Measurements from ENCODE around the gene SHANK3.

Gene SHANK3

DNA sequence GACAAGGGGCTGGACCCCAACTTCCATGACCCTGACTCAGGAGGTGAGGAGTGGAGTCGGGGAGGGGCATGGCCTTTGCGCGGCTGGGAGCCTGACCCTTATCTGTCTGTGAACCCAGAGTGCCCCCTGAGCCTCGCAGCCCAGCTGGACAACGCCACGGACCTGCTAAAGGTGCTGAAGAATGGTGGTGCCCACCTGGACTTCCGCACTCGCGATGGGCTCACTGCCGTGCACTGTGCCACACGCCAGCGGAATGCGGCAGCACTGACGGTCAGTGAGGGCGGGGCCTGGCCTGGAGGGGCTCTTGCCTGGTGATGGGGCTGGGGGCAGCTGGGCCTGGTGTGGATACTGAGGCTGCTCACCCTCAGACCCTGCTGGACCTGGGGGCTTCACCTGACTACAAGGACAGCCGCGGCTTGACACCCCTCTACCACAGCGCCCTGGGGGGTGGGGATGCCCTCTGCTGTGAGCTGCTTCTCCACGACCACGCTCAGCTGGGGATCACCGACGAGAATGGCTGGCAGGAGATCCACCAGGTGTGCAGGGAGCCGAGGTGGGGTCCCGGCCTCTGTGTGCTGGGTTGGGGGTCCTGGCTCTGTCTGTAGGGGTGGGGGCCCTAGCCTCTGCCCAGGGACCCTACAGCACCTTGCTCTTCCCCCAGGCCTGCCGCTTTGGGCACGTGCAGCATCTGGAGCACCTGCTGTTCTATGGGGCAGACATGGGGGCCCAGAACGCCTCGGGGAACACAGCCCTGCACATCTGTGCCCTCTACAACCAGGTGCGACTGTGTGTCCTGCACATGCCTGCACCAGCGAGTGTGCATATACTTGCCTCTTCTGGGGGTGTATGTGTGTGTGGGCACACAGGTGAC lies 6.3 kb downstream of the SHANK3 start:
- DNase-seq: no peak

DNA sequence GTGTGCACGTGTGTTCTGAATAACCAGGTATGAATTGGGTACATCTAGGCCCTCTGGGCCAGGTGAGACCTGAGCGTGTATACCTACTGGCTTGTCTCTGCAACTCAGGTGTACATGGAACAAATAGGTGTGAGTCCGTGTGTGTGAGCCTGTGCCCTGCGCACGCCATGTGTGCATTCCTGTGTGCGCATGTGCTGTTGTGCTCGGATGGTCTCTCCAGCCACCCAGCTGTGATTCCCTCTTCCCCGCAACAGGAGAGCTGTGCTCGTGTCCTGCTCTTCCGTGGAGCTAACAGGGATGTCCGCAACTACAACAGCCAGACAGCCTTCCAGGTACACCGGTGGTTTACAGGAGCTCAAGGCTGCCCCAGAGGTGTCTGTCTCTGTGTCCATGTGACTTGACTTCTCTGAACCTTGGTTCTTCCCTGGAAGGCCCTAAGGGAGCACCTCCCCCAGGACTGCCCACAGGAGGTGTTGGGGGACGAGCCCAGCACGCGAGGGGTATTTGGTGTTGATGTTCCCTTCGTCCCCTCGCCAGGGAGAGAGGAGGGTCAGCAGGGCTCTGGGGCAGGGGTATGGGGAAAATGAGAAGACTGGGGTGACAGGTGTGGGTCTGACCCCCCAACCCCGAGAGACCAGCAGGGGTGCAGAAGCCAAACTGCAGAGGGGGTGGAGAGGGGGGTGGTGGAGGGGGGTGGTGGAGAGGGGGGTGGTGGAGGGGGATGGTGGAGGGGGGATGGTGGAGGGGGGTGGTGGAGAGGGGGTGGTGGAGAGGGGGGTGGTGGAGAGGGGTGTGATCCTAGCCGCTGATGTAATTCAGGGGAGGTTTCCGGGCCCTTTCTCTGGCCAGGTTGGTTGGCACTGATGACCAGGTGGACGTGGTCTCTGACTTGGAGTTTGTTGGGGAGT lies 10.7 kb downstream of the SHANK3 start:
- DNase-seq: no peak

DNA sequence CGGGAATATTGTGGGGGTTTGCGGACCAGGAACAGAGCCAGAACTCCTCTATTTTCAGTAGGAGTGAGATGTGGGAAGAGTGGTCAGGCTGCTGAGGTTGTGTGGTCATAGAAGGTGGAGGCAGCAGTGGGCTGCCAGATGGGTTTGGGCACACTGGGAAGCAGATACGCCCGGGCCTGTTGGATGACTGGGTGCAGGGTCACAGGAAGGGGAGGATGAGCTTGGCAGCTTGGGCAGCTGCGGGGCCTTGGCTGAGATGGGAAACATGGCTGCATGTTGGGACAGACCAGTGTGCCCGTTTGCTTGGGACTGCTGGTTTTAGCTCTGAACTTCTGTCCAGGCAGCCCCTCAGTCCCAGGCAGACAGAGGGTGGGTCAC lies 11.4 kb downstream of the SHANK3 start:
- DNase-seq: no peak

- DNase-seq: no peak
Observed at GRCh38 chr22:50684501-50684900, 11.9 kb downstream of the SHANK3 start.

- no peak for DNase-seq
Observed at GRCh38 chr22:50684986-50685385, 12.4 kb downstream of the SHANK3 start.

DNA sequence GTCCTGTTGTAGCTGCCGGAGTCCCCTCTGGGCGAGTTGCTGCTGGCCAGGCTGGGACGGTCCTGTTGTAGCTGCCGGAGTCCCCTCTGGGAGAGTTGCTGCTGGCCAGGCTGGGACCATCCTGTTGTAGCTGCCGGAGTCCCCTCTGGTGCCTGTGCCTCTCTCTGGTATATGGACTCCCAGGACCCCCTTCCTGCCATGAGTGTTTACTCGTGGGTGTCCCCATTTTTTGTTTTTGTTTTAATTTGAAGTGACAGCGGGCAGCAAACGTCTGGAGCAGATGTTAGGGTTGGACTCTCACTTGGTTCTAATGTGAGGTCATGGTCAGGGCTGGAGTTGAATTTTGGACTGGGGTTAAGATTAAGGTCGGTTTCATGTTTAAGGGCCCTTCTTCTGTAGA lies 14.2 kb downstream of the SHANK3 start:
- DNase-seq: no peak

GRCh38 chr22:50687829-50688228 lies 15.2 kb downstream of the SHANK3 start:
- DNase-seq: no peak

GRCh38 chr22:50688448-50688847 lies 15.8 kb downstream of the SHANK3 start:
- DNase-seq: no peak

DNA sequence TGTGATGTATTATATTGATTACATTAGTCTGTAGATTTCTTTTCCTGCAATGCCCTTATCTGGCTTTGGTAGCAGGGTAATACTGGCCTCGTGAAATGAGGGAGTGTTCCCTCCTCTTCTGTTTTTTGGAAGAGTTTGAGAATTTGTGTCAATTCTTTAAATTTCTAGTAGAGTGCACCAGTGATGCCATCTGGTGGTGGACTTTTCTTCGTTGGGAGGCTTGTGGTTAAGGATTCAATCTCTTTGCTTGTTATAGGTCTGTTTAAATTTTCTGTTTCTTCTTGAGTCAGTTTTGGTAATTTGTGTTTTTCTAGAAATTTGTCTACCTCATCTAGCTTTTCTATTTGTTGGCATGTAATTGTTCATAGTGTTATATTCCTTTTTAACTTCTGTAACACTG lies 18.9 kb downstream of the SHANK3 start:
- DNase-seq: no peak

DNA sequence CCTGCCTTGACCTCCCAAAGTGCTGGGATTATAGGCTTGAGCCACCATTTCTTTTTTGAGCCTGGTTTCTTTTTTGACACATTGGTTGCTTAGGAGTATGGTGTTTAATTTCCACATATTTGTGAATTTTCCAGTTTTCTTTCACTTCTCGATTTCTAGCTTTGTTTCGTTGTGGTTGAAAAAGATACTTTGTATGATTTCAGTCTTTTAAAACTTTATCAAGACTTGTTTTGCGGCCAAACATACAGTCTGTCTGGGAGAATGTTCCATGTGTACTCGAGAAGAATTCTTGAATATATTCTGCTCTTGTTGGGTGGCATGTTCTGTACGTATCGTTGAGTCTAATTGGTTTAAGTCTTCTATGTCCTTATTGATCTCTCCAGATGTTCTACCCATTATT lies 20.8 kb downstream of the SHANK3 start:
- no peak for DNase-seq

DNA sequence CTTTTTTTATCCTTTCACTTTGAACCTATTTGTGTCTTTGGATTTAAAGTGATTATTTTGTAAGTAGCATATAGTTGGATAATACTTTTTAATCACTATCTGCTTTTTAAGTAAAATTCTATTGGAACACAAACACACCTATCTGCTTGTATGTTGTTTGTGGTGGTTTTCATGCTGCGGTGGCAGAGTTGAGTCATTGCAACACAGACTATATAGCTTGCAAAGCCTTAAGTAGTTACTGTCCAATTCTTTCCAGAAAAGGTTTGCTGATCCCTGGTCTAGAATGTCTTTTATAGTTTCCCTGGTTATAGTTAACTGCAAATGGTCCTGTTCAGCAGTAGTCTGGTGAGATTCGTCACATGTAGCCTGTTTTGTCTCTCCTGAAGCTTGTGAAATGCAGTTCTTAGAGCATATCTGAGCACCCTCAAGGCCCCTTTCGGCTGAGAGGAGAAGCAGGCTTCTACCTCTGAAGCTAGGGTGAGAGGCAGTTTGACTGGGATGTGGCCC lies 21.5 kb downstream of the SHANK3 start:
- no peak for DNase-seq

DNA sequence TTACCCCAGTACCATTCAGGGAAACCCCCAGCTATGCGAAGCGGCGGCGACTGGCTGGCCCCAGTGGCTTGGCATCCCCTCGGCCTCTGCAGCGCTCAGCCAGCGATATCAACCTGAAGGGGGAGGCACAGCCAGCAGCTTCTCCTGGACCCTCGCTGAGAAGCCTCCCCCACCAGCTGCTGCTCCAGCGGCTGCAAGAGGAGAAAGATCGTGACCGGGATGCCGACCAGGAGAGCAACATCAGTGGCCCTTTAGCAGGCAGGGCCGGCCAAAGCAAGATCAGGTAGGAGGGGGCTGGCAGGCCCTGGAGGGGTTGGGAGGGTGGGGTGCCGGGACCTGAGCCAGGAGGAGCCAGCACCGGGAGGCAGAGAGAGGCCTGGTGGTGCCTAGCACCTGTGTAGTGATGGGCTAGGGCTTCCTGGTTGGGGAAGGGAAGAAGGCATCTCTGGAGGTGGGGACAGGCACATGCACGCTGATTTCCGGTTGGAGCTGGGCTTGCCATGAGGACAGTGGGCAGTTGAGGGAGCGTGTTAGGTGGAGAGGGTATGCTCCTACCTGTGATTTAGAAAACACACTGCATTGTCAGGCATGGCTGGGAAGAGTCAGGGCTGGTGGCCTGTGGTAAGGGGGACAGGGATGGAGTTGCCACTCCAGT lies 22.3 kb downstream of the SHANK3 start:
- DNase-seq: no peak

GRCh38 chr22:50695421-50696250 lies 23.0 kb downstream of the SHANK3 start:
- no peak for DNase-seq

DNA sequence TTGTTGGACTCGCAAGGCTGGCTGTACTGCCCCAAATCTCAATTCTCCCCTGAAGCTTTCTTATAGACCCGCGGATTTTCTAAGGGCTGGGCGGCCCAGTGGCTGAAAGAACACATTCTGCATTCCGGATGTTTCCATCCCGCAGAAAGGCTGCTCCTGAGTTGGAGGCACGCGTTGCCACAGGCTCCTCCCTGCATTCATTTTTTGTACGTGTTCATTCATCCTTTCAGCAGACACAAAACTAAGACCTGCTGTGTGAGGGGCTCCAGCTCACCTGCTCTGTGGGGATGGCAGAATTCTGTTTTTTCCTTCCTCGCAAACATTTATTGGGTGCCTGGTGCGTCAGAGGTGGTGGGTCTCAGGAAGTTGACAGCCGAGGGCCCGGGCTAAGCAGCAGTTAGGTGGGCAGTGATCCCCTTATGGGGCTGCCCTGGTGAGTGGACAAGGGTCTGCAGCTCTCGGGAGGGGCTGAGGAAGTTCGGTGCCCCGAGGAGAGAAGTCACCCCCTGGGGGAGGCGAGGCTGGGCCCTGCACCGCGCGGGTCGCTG lies 23.7 kb downstream of the SHANK3 start:
- no peak for DNase-seq

DNA sequence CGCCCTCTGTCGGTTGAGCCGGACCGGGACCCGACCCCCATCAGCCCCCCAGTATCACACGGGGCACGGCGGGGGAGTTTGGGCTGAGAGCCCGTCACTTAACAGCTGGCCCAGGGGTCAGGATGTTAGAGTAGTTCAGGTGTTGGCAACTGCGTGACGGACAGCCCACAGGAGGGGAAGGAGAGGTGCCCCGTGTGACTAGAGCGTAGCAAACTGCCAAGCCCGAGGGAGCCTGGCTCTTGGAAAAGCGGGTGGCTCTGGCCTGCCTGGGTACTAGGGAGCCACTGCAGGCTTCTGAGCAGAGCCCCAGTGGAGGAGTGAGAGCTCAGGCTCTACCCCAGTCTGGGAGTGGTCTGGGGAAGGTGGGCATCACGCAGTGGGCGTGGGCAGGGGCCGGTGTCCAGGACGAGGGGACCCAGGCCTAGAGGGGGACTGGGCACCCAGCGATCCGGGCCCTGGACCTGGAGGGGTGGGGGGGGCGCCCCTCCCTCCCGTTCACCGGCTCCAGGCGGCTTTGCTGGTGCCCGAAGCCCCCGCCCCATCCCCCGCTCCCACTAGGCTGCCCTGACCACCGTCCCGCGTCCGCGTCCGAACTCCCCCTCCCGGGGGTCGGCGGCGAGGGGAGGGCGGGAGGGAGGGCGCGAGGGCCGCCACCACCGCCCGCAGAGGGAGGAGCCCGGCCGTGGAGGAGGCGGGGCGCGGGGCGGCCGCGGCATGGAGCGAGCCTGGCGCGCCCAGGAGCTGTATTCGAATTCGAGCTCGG lies 24.4 kb downstream of the SHANK3 start:
- no peak for DNase-seq

DNA sequence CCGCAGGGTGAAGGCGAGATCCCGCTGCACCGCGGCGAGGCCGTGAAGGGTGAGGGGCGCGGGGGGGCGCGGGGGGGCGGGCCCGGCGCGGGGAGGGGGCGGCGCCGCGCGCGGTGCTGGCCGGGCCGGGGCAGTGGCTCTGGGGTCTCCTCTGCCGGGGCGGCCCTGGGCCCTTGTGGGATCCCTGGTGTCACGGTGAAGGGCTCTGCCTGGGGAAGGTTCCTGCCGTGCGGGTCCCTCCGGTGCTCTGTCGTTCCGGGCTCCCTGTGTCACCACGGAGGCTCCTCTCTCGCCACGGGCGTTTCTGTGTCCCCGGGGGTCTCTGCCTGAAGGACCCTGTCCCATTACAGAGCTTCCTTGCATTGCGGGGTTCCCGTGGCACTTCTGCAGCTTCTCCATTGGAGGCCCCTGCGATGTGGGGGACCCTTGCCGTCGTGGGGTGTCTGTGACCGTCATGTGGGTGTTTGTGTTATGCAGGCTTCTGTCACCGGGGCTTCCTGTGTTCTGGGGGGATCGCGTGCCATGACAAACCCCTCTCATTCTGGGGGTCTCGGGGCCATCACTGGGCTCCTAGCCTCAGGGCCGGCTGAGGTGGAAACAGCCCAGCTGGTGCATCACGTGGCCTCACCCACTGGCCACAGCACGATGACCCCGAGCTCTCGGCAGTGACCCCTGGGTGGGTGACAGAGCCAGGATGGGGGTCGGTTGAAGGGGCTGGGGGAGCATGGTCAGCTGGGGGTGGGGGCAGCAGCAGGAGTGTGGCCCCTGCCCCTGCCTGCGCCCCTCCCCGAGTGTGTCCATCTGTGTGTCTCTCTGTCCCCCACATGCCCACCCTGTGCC lies 25.3 kb downstream of the SHANK3 start:
- DNase-seq: no peak

GRCh38 chr22:50698546-50698945 lies 25.9 kb downstream of the SHANK3 start:
- DNase-seq: no peak

DNA sequence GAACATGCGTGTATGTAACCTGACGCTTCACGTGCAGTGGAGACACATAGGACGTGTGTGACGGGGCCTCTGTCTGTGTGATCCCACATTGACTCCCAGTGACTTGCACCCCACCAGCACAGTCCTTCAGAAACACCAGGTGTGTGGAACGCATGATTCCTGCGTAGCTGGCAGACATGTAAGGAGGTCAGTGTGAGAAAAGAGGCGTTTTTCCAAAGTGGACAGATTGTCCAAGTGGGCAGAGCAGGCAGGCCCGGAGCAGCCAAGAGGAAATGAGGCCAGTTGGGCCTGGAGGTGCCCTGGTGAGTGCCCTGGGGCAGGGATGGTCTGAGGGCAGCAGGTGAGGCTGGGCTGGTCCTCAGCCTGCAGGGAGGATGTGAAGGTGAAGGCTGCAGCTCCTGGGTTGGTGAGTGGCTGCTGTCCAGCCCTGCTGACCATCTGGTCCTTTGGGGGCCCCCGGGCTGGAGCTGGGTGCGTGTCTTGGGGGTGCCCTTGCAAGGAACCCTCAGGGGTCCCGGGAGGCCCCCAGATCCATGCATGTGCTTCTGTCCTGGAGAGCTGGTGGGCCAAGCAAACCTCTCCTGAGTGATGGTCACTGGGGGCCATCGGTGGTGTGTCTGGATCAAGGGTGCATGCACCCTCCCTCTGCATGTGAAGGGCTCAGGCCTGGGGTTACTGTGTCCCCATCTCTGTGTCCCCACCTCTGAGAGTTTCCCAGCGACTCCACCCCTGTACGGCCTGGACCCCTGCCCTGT lies 26.6 kb downstream of the SHANK3 start:
- no peak for DNase-seq

- DNase-seq: no peak
Observed at GRCh38 chr22:50699756-50700386, 27.2 kb downstream of the SHANK3 start.
